ENCODE data around the gene FBXL4.

Gene FBXL4

GRCh38 chr6:98949589-98949988 is 1.8 kb upstream of the FBXL4 start:
- in situ Hi-C loops (cut with MboI; ENCODE audit: low sequenced_read_pairs, unreplicated experiment): no loop called here
- DNase-seq (ENCODE audit: low spot score): no peak

DNA sequence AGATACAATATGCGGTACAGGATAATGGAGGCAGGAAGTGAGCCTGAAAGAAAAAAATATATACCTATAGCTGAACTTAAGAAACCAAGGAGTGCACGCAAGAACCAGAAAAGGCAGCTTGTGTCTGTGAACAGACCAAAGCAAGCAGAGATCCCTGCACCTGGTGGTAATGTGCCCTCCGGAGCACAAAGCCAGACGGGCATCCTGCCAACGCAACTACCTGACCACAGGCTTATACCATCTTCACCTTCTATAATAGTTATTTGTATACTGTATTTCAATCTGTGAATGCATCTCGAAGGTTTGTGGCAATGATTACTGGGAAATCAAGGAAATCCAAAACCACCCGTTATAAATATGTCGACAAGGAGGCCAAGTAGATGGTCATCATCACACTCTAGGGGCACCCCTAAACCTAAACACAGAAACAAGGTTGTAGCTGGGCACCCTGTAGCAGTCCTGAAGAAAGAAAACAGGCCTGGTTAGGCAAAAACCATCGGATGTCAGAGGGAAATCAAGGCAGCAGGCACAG is 801 bp downstream of the FBXL4 start:
- DNase-seq (ENCODE audit: low spot score): no peak
- TF ChIP-seq, protein P1, sequence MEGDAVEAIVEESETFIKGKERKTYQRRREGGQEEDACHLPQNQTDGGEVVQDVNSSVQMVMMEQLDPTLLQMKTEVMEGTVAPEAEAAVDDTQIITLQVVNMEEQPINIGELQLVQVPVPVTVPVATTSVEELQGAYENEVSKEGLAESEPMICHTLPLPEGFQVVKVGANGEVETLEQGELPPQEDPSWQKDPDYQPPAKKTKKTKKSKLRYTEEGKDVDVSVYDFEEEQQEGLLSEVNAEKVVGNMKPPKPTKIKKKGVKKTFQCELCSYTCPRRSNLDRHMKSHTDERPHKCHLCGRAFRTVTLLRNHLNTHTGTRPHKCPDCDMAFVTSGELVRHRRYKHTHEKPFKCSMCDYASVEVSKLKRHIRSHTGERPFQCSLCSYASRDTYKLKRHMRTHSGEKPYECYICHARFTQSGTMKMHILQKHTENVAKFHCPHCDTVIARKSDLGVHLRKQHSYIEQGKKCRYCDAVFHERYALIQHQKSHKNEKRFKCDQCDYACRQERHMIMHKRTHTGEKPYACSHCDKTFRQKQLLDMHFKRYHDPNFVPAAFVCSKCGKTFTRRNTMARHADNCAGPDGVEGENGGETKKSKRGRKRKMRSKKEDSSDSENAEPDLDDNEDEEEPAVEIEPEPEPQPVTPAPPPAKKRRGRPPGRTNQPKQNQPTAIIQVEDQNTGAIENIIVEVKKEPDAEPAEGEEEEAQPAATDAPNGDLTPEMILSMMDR (IDR thresholded peaks at IDR 0.05; ENCODE audit: borderline replicate concordance, control extremely low read depth, extremely low read depth, insufficient read depth, missing control alignments): no peak
- in situ Hi-C loops (cut with MboI; ENCODE audit: low sequenced_read_pairs, unreplicated experiment): no loop called here

More at GRCh38 chr6:98949589-98949988, 1.8 kb upstream of the FBXL4 start:
- TF ChIP-seq, protein P1 (IDR thresholded peaks at IDR 0.05; ENCODE audit: borderline replicate concordance, control extremely low read depth, extremely low read depth, insufficient read depth, missing control alignments): no peak

- in situ Hi-C loops (cut with MboI; ENCODE audit: low sequenced_read_pairs, unreplicated experiment): no loop called here
- no peak for DNase-seq (ENCODE audit: low spot score)
- TF ChIP-seq, protein P1 (IDR thresholded peaks at IDR 0.05; ENCODE audit: borderline replicate concordance, control extremely low read depth, extremely low read depth, insufficient read depth, missing control alignments): no peak
Observed at GRCh38 chr6:98946266-98946878, 1.4 kb downstream of the FBXL4 start.

GRCh38 chr6:98945311-98946115 is 2.2 kb downstream of the FBXL4 start:
- DNase-seq (ENCODE audit: low spot score): no peak
- TF ChIP-seq, protein P1 (IDR thresholded peaks at IDR 0.05; ENCODE audit: borderline replicate concordance, control extremely low read depth, extremely low read depth, insufficient read depth, missing control alignments): no peak
- in situ Hi-C loops (cut with MboI; ENCODE audit: low sequenced_read_pairs, unreplicated experiment): no loop called here

DNA sequence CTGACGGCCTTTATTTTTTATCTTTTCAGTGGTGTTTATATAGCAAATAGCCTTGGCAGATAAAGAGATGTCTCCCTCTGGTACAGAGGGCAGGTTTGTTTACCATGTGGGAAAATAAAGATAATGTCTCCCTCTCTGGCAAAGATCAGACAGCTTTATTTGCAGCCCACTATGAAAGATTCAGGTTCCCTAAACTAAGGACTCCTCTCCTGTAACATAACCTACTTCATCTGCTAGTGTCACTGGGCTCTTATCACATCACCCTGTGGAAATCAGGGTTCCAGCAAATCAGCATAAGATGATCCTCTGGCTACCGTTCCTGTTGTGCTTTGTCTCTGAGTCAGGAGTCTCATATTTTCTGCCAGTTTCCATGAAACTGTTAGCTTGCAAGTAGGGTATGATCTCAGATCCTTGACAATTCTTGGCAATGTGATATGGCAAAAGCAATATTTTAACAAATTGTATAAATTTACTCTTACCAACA is 3.1 kb downstream of the FBXL4 start:
- in situ Hi-C loops (cut with MboI; ENCODE audit: low sequenced_read_pairs, unreplicated experiment): no loop called here
- DNase-seq (ENCODE audit: low spot score): no peak
- TF ChIP-seq, protein P1 (IDR thresholded peaks at IDR 0.05; ENCODE audit: borderline replicate concordance, control extremely low read depth, extremely low read depth, insufficient read depth, missing control alignments): no peak

- TF ChIP-seq, protein P1 (IDR thresholded peaks at IDR 0.05; ENCODE audit: borderline replicate concordance, control extremely low read depth, extremely low read depth, insufficient read depth, missing control alignments): no peak
- no peak for DNase-seq (ENCODE audit: low spot score)
- in situ Hi-C loops (cut with MboI; ENCODE audit: low sequenced_read_pairs, unreplicated experiment): no loop called here
Observed at GRCh38 chr6:98944168-98944567, 3.6 kb downstream of the FBXL4 start.

Data from GM13976 (cell line).